LNCAP (cell line): ENCODE data around the gene STK17B.

Source experiments
- CTCF ChIP-seq: fragments of 450-650 bp; IDR thresholded peaks from 2 replicates; pipeline ENCODE4 v1.5.1; 2017; ENCODE audit warnings: mild to moderate bottlenecking

STK17B gene

DNA sequence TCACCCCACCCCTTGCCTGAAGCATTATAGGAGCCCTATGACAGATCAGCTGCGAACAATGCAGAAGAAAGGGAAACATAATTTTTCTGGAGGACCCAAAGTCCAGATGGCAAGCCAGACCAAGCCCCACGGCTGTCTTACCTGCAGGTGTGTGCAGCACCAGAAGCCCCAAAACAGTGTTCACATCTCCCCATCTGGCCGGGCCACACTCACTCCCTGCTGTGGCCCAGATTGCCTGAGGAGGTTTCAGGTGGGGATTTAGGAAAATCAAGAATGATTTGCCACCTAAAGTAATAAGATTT, 11.7 kb upstream of the STK17B start:
- no peak for TF ChIP-seq CTCF

- no peak for TF ChIP-seq CTCF
These were observed 11.2 kb upstream of the STK17B start for GRCh38 chr2:196182439-196183171.

DNA sequence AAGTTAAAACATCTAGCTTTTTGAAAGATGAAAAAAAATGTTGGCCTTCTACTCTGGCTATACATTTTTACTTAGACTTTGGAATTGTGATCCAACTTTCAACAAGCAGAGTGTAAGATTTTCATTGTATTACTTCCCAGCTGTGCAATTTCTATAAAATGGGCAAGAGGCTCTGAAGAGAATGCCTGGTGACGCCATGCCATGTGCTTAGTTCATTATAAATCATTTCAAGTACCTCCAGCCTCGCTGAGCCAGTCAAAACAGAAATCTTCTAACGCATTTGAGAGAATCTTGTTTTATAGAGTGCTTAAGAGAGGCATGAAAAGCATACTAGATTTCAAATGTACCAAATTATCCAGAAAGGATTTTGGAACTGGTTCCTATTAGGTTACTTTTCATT, 10.1 kb upstream of the STK17B start:
- no peak for TF ChIP-seq CTCF

- no peak for TF ChIP-seq CTCF
These were observed 5.7 kb upstream of the STK17B start for GRCh38 chr2:196177124-196177523.

GRCh38 chr2:196176142-196176738, 4.9 kb upstream of the STK17B start:
- TF ChIP-seq CTCF = no peak

GRCh38 chr2:196174404-196174803, 3.0 kb upstream of the STK17B start:
- TF ChIP-seq CTCF = no peak

- TF ChIP-seq CTCF = no peak
These were observed 2.1 kb upstream of the STK17B start for GRCh38 chr2:196173505-196173904.

- TF ChIP-seq CTCF = no peak
These were observed 1.6 kb upstream of the STK17B start for GRCh38 chr2:196172951-196173350.
